ENCODE measurements around the gene TBC1D22A.

- TF ChIP-seq CTCF (IDR thresholded peaks at IDR 0.05) = no peak
- TF ChIP-seq POLR2A (IDR thresholded peaks at IDR 0.05) = no peak
Measured at GRCh38 chr22:46865052-46865434, 102.6 kb downstream of the TBC1D22A start.
